ENCODE measurements around the gene SPRED1. TPM values are rescaled to one million over a fixed set of nuclear protein-coding genes. Genes with fewer than 3 reads are reported as not detected.
"Not testable (repeated sequence)": the region's sequence is repeated elsewhere in the genome, so short reads cannot be mapped to it uniquely, and the experiment has no call there.

SPRED1 gene
- total and polyA plus RNA-seq, 2 donors from 2014 or later: 4.6 to 36.2 TPM

- DNase-seq (no peak), FAIRE-seq (no peak)
- Histone ChIP-seq H3K27me3 (ENCODE audit: control insufficient read depth, insufficient read depth, low read length) (no peaks in the 10 kb centered on the region), H3K9me3 (ENCODE audit: control insufficient read depth in 2 of 3, insufficient read depth in 1 of 3, low read length in 3 of 3) (no peaks in the 10 kb centered on the region), H3K36me3 (ENCODE audit: control insufficient read depth in 2 of 3, insufficient read depth in 3 of 3, low read length in 3 of 3) (no peaks in the 10 kb centered on the region), H3K27ac (ENCODE audit: low read depth in 2 of 2, low read length in 2 of 2) (no peak overlapping the region), H3K4me3 (ENCODE audit: low read length in 3 of 3) (no peak overlapping the region), H3K4me1 (ENCODE audit: control insufficient read depth in 2 of 3, insufficient read depth in 2 of 3, low read depth in 1 of 3, low read length in 3 of 3) (peaks cover 0 to 3% (median 0%) of the 10 kb centered on the region in 3 donors), H3K9ac (ENCODE audit: low read length in 3 of 3) (no peak overlapping the region)
- TF ChIP-seq CTCF (IDR thresholded peaks at IDR 0.05; ENCODE audit: borderline replicate concordance, extremely low read depth, insufficient read depth): no peak
- intact Hi-C loops (cut with DNase I): no loop called here
Measured at GRCh38 chr15:38274135-38274534, 21.5 kb downstream of the SPRED1 start.

DNA sequence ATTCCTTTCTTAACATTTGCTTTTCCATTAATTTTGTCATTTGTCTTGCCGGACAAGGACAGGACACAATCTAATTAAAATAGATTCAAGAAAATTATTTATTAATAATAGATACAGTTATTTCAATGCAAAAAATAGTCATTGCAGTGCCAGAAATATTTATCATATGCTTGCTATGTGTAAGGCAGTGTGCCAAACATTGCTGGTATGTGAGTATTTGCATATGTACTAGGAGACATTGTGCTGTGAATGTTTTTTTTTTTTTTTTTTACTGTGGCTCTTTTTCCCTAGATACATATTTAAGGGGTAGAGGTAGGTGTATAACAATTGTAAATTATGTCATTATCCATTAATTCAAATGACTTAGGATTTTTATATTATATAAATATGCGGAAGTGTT lies 23.3 kb downstream of the SPRED1 start:
- TF ChIP-seq CTCF (IDR thresholded peaks at IDR 0.05; ENCODE audit: borderline replicate concordance, extremely low read depth, insufficient read depth): no peak
- H3K9ac ChIP-seq (ENCODE audit: low read length in 3 of 3): no peak overlapping the region
- H3K36me3 ChIP-seq (ENCODE audit: control insufficient read depth in 2 of 3, insufficient read depth in 3 of 3, low read length in 3 of 3): no peaks in the 10 kb centered on the region
- no peaks in the 10 kb centered on the region for H3K9me3 ChIP-seq (ENCODE audit: control insufficient read depth in 2 of 3, insufficient read depth in 1 of 3, low read length in 3 of 3)
- H3K27me3 ChIP-seq (ENCODE audit: control insufficient read depth, insufficient read depth, low read length): no peaks in the 10 kb centered on the region
- H3K4me1 ChIP-seq (ENCODE audit: control insufficient read depth in 2 of 3, insufficient read depth in 2 of 3, low read depth in 1 of 3, low read length in 3 of 3): peaks cover 0 to 3% (median 0%) of the 10 kb centered on the region in 3 donors
- DNase-seq: peak in 1 of 5 donors; percentile 51
- intact Hi-C loops (cut with DNase I): no loop called here
- H3K27ac ChIP-seq (ENCODE audit: low read depth in 2 of 2, low read length in 2 of 2): no peak overlapping the region
- H3K4me3 ChIP-seq (ENCODE audit: low read length in 3 of 3): no peak overlapping the region
- no peak for FAIRE-seq

- intact Hi-C loops (cut with DNase I); DNase-seq; H3K27me3 ChIP-seq (ENCODE audit: control insufficient read depth, insufficient read depth, low read length); H3K27ac ChIP-seq (ENCODE audit: low read depth in 2 of 2, low read length in 2 of 2); H3K9me3 ChIP-seq (ENCODE audit: control insufficient read depth in 2 of 3, insufficient read depth in 1 of 3, low read length in 3 of 3); H3K4me3 ChIP-seq (ENCODE audit: low read length in 3 of 3); H3K36me3 ChIP-seq (ENCODE audit: control insufficient read depth in 2 of 3, insufficient read depth in 3 of 3, low read length in 3 of 3); H3K4me1 ChIP-seq (ENCODE audit: control insufficient read depth in 2 of 3, insufficient read depth in 2 of 3, low read depth in 1 of 3, low read length in 3 of 3); FAIRE-seq; H3K9ac ChIP-seq (ENCODE audit: low read length in 3 of 3): not testable (repeated sequence)
Measured at GRCh38 chr15:38277281-38277680, 24.6 kb downstream of the SPRED1 start.

- Histone ChIP-seq H3K4me3 (ENCODE audit: low read length in 3 of 3) (no peak overlapping the region), H3K4me1 (ENCODE audit: control insufficient read depth in 2 of 3, insufficient read depth in 2 of 3, low read depth in 1 of 3, low read length in 3 of 3) (peaks cover 0 to 3% (median 0%) of the 10 kb centered on the region in 3 donors), H3K27ac (ENCODE audit: low read depth in 2 of 2, low read length in 2 of 2) (no peak overlapping the region), H3K9ac (ENCODE audit: low read length in 3 of 3) (no peak overlapping the region), H3K27me3 (ENCODE audit: control insufficient read depth, insufficient read depth, low read length) (no peaks in the 10 kb centered on the region), H3K9me3 (ENCODE audit: control insufficient read depth in 2 of 3, insufficient read depth in 1 of 3, low read length in 3 of 3) (no peaks in the 10 kb centered on the region), H3K36me3 (ENCODE audit: control insufficient read depth in 2 of 3, insufficient read depth in 3 of 3, low read length in 3 of 3) (no peaks in the 10 kb centered on the region)
- no peak for FAIRE-seq
- no peak for TF ChIP-seq CTCF (IDR thresholded peaks at IDR 0.05; ENCODE audit: borderline replicate concordance, extremely low read depth, insufficient read depth)
- intact Hi-C loops (cut with DNase I): no loop called here
- DNase-seq: no peak
Measured at GRCh38 chr15:38281031-38281430, 28.4 kb downstream of the SPRED1 start.

Measured in kidney (tissue), 14 donors.